Panc1 (cell line): ENCODE results near the gene SHANK1. TPM values are rescaled to one million over a fixed set of nuclear protein-coding genes. Genes with fewer than 3 reads are reported as not detected.

ENCODE experiments used
- ATAC-seq: fragments of 200-7000 bp; cut with Tn5 transposase; 2 replicates; pipeline ENCODE4 v1.9.1; 2020; ENCODE audit warnings: mild to moderate bottlenecking, moderate library complexity
- BruUV-seq: library from RNA; stranded (reverse); fragments of 400-500 nt; replicated peaks from 2 replicates; lab custom pipeline; 2021; lab: Mats Ljungman, UMichigan
- CTCF ChIA-PET: fragments of 300-600 bp; sonication (Branson Sonifier 250); formaldehyde crosslinking; loops from one replicate; lab custom pipeline; 2022; ENCODE audit warnings: antibody characterized with exemption; lab: Charles Lee
- POLR2A ChIA-PET: fragments of 300-600 bp; sonication (Branson Sonifier 250); formaldehyde crosslinking; loops from one replicate; lab custom pipeline; 2022; ENCODE audit warnings: antibody characterized with exemption; lab: Charles Lee
- DNase-seq: peaks from one replicate; pipeline ENCODE4 v3.0.0-alpha.2; 2010; ENCODE audit warnings: low read depth, low spot score
- H3K27ac ChIP-seq: 2 replicates; pipeline ENCODE4 v1.5.1; 2011; ENCODE audit warnings: mild to moderate bottlenecking, low read length, inconsistent platforms
- H3K27me3 ChIP-seq: fragments of 200-500 bp; sonication (Bioruptor generic); 2 replicates; pipeline ENCODE4 v1.6.0; 2014; ENCODE audit warnings: low read length, inconsistent platforms; ENCODE audit not compliant: control insufficient read depth, insufficient read depth
- H3K36me3 ChIP-seq: fragments of 200-500 bp; sonication (Bioruptor generic); 2 replicates; pipeline ENCODE4 v1.5.1; 2014; ENCODE audit warnings: inconsistent platforms, mild to moderate bottlenecking, low read length, moderate library complexity; ENCODE audit not compliant: control insufficient read depth, insufficient read depth
- H3K4me1 ChIP-seq: 2 replicates; pipeline ENCODE4 v1.5.1; 2011; ENCODE audit warnings: inconsistent platforms, mild to moderate bottlenecking, low read length, moderate library complexity; ENCODE audit not compliant: control insufficient read depth, insufficient read depth
- H3K4me3 ChIP-seq, 2 experiments: 2 replicates each; pipeline ENCODE4 v1.5.1; 2011 to 2012; ENCODE audit warnings: low read depth in 2 of 2, low read length in 2 of 2, mild to moderate bottlenecking in 2 of 2, inconsistent platforms in 1 of 2, moderate library complexity in 1 of 2
- H3K9me3 ChIP-seq: fragments of 200-500 bp; sonication (Bioruptor generic); 2 replicates; pipeline ENCODE4 v1.5.1; 2014; ENCODE audit warnings: low read depth, mild to moderate bottlenecking, inconsistent platforms, low read length, moderate library complexity; ENCODE audit not compliant: control insufficient read depth, insufficient read depth
- CTCF ChIP-seq: fragments of 450-650 bp; IDR thresholded peaks from 2 replicates; pipeline ENCODE4 v1.5.1; 2017; ENCODE audit warnings: mild to moderate bottlenecking
- POLR2AphosphoS5 ChIP-seq: IDR thresholded peaks from 2 replicates; pipeline ENCODE4 v1.6.1; 2012; ENCODE audit warnings: mild to moderate bottlenecking, low read depth, low read length, moderate library complexity
- SIN3A ChIP-seq: IDR thresholded peaks from 2 replicates; pipeline ENCODE4 v1.6.1; 2012; ENCODE audit warnings: low read depth, mild to moderate bottlenecking, low read length, moderate library complexity, borderline replicate concordance; ENCODE audit not compliant: insufficient read depth
- TCF7L2 ChIP-seq: IDR thresholded peaks from 2 replicates; pipeline ENCODE4 v1.6.1; 2011; ENCODE audit warnings: mild to moderate bottlenecking, low read depth, low read length, inconsistent platforms
- in situ Hi-C: cut with HindIII; loops from 2 replicates; pipeline ENCODE4 v1.10.0; 2016; ENCODE audit warnings: low sequenced_read_pairs, low pct_unique_long_range_greater_than_20kb
- intact Hi-C: fragments of 100-400 bp; cut with micrococcal nuclease; formaldehyde crosslinking; loops from one replicate; pipeline ENCODE4 v1.10.0; 2022; ENCODE audit not compliant: unreplicated experiment
- total RNA-seq: library from RNA; stranded (reverse); gene quantifications from one replicate; pipeline ENCODE4 v1.2.1, GENCODE V29; 2021; ENCODE audit not compliant: unreplicated experiment
- TF ChIP-seq, protein P1 (sequence below), 2 experiments: IDR thresholded peaks; 2 replicates each; pipeline ENCODE4 v1.6.1; 2011 to 2012; ENCODE audit warnings: low read depth in 2 of 2, control low read depth in 1 of 2, low read length in 1 of 2, mild to moderate bottlenecking in 1 of 2, moderate library complexity in 1 of 2; ENCODE audit not compliant: insufficient read depth in 1 of 2

The SHANK1 gene
- total RNA-seq, 1 experiment from 2014 or later = not detected

DNA sequence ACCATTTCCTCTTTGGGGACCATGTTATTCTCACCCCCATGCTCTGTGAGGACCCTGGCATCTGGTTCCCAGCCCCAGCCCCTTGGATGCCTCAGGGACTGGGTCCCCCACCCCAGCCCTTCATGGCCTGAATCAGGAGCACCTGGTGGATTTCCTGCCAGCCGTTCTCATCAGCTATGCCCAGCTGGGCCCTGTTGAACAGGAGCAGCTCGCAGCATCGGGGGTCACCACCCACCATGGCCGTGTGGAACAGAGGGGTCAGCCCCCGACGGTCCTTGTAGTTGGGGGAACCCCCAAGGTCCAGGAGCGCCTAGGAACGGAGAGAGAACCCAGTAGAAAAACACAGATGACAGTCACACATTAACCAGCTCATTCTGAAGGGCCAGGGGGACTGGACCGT lies 7.8 kb downstream of the SHANK1 start:
- TF ChIP-seq SIN3A (no peak), CTCF (no peak), POLR2AphosphoS5 (no peak), TCF7L2 (no peak)
- TF ChIP-seq, protein P1, sequence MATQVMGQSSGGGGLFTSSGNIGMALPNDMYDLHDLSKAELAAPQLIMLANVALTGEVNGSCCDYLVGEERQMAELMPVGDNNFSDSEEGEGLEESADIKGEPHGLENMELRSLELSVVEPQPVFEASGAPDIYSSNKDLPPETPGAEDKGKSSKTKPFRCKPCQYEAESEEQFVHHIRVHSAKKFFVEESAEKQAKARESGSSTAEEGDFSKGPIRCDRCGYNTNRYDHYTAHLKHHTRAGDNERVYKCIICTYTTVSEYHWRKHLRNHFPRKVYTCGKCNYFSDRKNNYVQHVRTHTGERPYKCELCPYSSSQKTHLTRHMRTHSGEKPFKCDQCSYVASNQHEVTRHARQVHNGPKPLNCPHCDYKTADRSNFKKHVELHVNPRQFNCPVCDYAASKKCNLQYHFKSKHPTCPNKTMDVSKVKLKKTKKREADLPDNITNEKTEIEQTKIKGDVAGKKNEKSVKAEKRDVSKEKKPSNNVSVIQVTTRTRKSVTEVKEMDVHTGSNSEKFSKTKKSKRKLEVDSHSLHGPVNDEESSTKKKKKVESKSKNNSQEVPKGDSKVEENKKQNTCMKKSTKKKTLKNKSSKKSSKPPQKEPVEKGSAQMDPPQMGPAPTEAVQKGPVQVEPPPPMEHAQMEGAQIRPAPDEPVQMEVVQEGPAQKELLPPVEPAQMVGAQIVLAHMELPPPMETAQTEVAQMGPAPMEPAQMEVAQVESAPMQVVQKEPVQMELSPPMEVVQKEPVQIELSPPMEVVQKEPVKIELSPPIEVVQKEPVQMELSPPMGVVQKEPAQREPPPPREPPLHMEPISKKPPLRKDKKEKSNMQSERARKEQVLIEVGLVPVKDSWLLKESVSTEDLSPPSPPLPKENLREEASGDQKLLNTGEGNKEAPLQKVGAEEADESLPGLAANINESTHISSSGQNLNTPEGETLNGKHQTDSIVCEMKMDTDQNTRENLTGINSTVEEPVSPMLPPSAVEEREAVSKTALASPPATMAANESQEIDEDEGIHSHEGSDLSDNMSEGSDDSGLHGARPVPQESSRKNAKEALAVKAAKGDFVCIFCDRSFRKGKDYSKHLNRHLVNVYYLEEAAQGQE (IDR thresholded peaks at IDR 0.05; ENCODE audit: insufficient read depth in 1 of 2, low read depth in 2 of 2, low read length in 1 of 2) = no peak
- Histone ChIP-seq H3K9me3 (no peaks in the 10 kb centered on the region), H3K36me3 (no peaks in the 10 kb centered on the region), H3K27me3 (no peaks in the 10 kb centered on the region), H3K4me1 (no peaks in the 10 kb centered on the region), H3K4me3 (no peak overlapping the region), H3K27ac (no peak overlapping the region)
- POLR2A ChIA-PET = no interaction called here
- in situ Hi-C loops = no loop called here
- no TSS peak for BruUV-seq
- DNase-seq = no peak
- no peak for ATAC-seq
- intact Hi-C loops = no loop called here
- CTCF ChIA-PET = no interaction called here

DNA sequence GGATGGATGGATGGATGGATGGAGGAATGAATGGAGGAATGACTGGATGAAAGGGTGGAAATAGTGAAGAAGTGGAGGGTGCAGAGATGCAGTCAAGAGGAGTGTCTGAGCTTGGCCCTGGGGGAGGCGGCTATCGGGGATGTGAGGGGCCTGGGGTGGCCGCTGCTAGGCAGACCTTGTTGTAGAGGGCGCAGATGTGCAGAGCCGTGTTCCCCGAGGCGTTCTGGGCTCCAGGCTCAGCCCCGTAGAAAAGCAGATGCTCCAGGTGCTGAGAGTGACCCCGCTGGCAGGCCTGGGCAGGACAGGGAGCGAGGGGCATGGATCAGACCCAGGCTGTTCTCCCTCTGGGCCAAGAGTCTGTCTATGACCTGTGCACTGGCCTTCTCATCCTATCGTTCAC lies 8.4 kb downstream of the SHANK1 start:
- no peak for DNase-seq
- H3K27me3 ChIP-seq = no peaks in the 10 kb centered on the region
- no TSS peak for BruUV-seq

More for the DNA sequence above, 8.4 kb downstream of the SHANK1 start:
- TF ChIP-seq CTCF (no peak), TCF7L2 (no peak), POLR2AphosphoS5 (no peak), SIN3A (no peak)
- TF ChIP-seq, protein P1 (IDR thresholded peaks at IDR 0.05; ENCODE audit: insufficient read depth in 1 of 2, low read depth in 2 of 2, low read length in 1 of 2) = no peak
- Histone ChIP-seq H3K9me3 (no peaks in the 10 kb centered on the region), H3K36me3 (no peaks in the 10 kb centered on the region), H3K27ac (no peak overlapping the region), H3K4me1 (no peaks in the 10 kb centered on the region), H3K4me3 (no peak overlapping the region)
- in situ Hi-C loops = no loop called here
- intact Hi-C loops = no loop called here
- ChIA-PET CTCF (no interaction called here), POLR2A (no interaction called here)
- no peak for ATAC-seq
